AG04449 (cell line): Measurements from ENCODE around the gene KRTAP12-1.
"Not testable (repeated sequence)": the region's sequence is repeated elsewhere in the genome, so short reads cannot be mapped to it uniquely, and the experiment has no call there.

ENCODE experiments used
- CTCF ChIA-PET: fragments of 350-600 bp; formaldehyde crosslinking; extraction: SDS; loops from one replicate; lab custom pipeline; 2021; ENCODE audit warnings: antibody characterized with exemption; lab: Yijun Ruan, JAX
- POLR2A ChIA-PET: fragments of 400-600, 350-600 bp; formaldehyde crosslinking; extraction: SDS; loops from one replicate; lab custom pipeline; 2020; ENCODE audit warnings: antibody characterized with exemption, inconsistent platforms; lab: Yijun Ruan, JAX
- DNase-seq: peaks from one replicate; pipeline ENCODE4 v3.0.0-alpha.2; 2010; ENCODE audit warnings: low read depth, low spot score
- H3K4me3 ChIP-seq: 2 replicates; pipeline ENCODE4 v1.5.1; 2011; ENCODE audit warnings: low read depth, mild to moderate bottlenecking, control low read depth, low read length
- CTCF ChIP-seq: IDR thresholded peaks from one replicate; pipeline ENCODE4 v1.5.1; 2011; ENCODE audit warnings: mild to moderate bottlenecking, moderate library complexity, low read length, control low read depth, inconsistent platforms; ENCODE audit not compliant: insufficient read depth; ENCODE audit errors: missing control alignments

KRTAP12-1 gene

GRCh38 chr21:44696572-44696971, 14.6 kb upstream of the KRTAP12-1 start:
- no peak for DNase-seq
- no peak overlapping the region for H3K4me3 ChIP-seq
- POLR2A ChIA-PET = no interaction called here
- CTCF ChIA-PET = no interaction called here
- TF ChIP-seq CTCF = no peak

- H3K4me3 ChIP-seq = no peak overlapping the region
- ChIA-PET CTCF (interaction anchor here (0.9 kb wide), 1 partner anchor 13 kb away, joined by 3 read pairs; the partner anchor contains the start of gene KRTAP12-1), POLR2A (no interaction called here)
- no peak for DNase-seq
- TF ChIP-seq CTCF = no peak
Observed at GRCh38 chr21:44695641-44696040, 13.7 kb upstream of the KRTAP12-1 start.

GRCh38 chr21:44695184-44695583, 13.2 kb upstream of the KRTAP12-1 start:
- no peak for TF ChIP-seq CTCF
- H3K4me3 ChIP-seq = no peak overlapping the region
- ChIA-PET POLR2A (no interaction called here), CTCF (interaction anchor here (0.9 kb wide), 1 partner anchor 13 kb away, joined by 3 read pairs; the partner anchor contains the start of gene KRTAP12-1)
- no peak for DNase-seq

GRCh38 chr21:44694776-44695175, 12.8 kb upstream of the KRTAP12-1 start:
- no peak for DNase-seq
- ChIA-PET POLR2A (no interaction called here), CTCF (interaction anchor here (0.9 kb wide), 1 partner anchor 12 kb away, joined by 3 read pairs; the partner anchor contains the start of gene KRTAP12-1)
- H3K4me3 ChIP-seq = no peak overlapping the region
- TF ChIP-seq CTCF = no peak

GRCh38 chr21:44692798-44693512, 11.0 kb upstream of the KRTAP12-1 start:
- no peak for DNase-seq
- POLR2A ChIA-PET = interaction anchor here (0.6 kb wide), 1 partner anchor 30 kb away, joined by 3 read pairs; no protein-coding TSS in a partner anchor
- H3K4me3 ChIP-seq = no peak overlapping the region
- CTCF ChIA-PET = interaction anchor here (1.3 kb wide), 1 partner anchor 9 kb away, joined by 3 read pairs; no protein-coding TSS in a partner anchor
- TF ChIP-seq CTCF = no peak

- POLR2A ChIA-PET = no interaction called here
- DNase-seq = no peak
Observed at GRCh38 chr21:44691686-44692085, 9.7 kb upstream of the KRTAP12-1 start.

GRCh38 chr21:44689740-44690139, 7.8 kb upstream of the KRTAP12-1 start:
- CTCF ChIA-PET, POLR2A ChIA-PET, H3K4me3 ChIP-seq, DNase-seq: not testable (repeated sequence)

More at GRCh38 chr21:44691686-44692085, 9.7 kb upstream of the KRTAP12-1 start:
- no peak overlapping the region for H3K4me3 ChIP-seq
- CTCF ChIA-PET = interaction anchor here (0.6 kb wide), 1 partner anchor 98 kb away, joined by 3 read pairs; no protein-coding TSS in a partner anchor
- TF ChIP-seq CTCF = no peak
